ENCODE results near the gene MGAT3. TPM values are rescaled to one million over a fixed set of nuclear protein-coding genes. Genes with fewer than 3 reads are reported as not detected.

The MGAT3 gene
- total RNA-seq, 1 experiment from 2014 or later: 0.20 TPM

DNA sequence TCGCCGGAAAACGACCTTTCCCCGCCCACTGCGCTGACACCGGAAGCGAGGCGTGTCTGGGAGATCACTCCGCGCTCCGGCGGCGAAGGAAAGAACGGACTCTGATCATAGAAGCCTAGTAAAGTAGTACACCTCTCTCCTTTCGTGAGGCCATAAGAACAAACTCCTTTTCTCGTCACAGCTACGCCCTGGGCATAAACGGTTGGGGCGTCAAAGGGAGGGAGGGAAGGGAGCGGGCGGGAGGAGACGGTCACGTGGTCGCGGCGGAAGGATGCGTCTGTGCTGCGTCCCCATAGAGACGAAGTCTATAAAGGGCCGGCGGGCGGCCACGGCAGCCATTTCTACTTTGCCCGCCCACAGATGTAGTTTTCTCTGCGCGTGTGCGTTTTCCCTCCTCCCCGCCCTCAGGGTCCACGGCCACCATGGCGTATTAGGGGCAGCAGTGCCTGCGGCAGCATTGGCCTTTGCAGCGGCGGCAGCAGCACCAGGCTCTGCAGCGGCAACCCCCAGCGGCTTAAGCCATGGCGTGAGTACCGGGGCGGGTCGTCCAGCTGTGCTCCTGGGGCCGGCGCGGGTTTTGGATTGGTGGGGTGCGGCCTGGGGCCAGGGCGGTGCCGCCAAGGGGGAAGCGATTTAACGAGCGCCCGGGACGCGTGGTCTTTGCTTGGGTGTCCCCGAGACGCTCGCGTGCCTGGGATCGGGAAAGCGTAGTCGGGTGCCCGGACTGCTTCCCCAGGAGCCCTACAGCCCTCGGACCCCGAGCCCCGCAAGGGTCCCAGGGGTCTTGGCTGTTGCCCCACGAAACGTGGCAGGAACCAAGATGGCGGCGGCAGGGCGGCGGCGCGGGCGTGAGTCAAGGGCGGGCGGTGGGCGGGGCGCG lies 63.7 kb downstream of the MGAT3 start, which contains the start of gene ATF4:
Gene ATF4 (plus strand): TSS at position 337 of the 880 bp plus-strand sequence. CDS start 884 bp downstream, outside the sequence.
- Histone ChIP-seq H3K4me3 (replicated peaks in 1 of 2; ENCODE audit: low read depth in 1 of 2, low read length in 2 of 2) (peak within 1 kb of the TSS; percentile 85 to 92), H3K27me3 (ENCODE audit: insufficient read depth, low read length) (no peaks in the 10 kb centered on the region), H3K36me3 (ENCODE audit: control insufficient read depth in 1 of 2, insufficient read depth in 2 of 2, low read length in 2 of 2) (peaks cover 23 to 53% of the 10 kb centered on the region in 2 experiments; a peak in 3 of 4 replicates), H3K79me2 (ENCODE audit: insufficient read depth, low read length) (peaks cover 56% of the 10 kb centered on the region), H3K4me1 (ENCODE audit: control insufficient read depth in 1 of 2, insufficient read depth in 2 of 2, low read length in 2 of 2) (peaks cover 17 to 41% of the 10 kb centered on the region in 2 experiments), H4K20me1 (ENCODE audit: insufficient read depth) (peaks cover 16% of the 10 kb centered on the region; the same call in 1 of the 2 replicates), H3K9ac (ENCODE audit: low read length) (peak within 1 kb of the TSS; percentile 96), H3K9me3 (ENCODE audit: control insufficient read depth in 1 of 2, insufficient read depth in 1 of 2, low read depth in 1 of 2, low read length in 2 of 2) (no peaks in the 10 kb centered on the region), H3K9me2 (ENCODE audit: insufficient read depth) (no peaks in the 10 kb centered on the region), H3K27ac (ENCODE audit: low read depth, low read length) (peak within 1 kb of the TSS; percentile 99), H2AFZ (ENCODE audit: low read depth, low read length, poor library complexity, severe bottlenecking) (no peak within 1 kb of the TSS), H3K4me2 (ENCODE audit: low read length) (peak within 1 kb of the TSS; percentile 75)
- CTCF ChIA-PET: interaction anchor here (0.7 to 1.2 kb wide), 4 partner anchors 9 to 516 kb away, joined by 3 to 13 read pairs (median 4); no protein-coding TSS in a partner anchor
- BruUV-seq (replicated peaks): no TSS peak
- POLR2A ChIA-PET: interaction anchor here (0.7 to 1.3 kb wide), 20 partner anchors 8 to 630 kb away, joined by 3 to 37 read pairs (median 4); partner anchors contain the start of genes MIEF1, RPL3 and RPS19BP1
- ATAC-seq (peak; percentile 35), DNase-seq (ENCODE audit: low read depth, low spot score) (peak; percentile 99)
- TF ChIP-seq FOSL1 (IDR thresholded peaks at IDR 0.05; ENCODE audit: low read depth) (no peak), CBX3 (IDR thresholded peaks at IDR 0.05; ENCODE audit: low read depth) (no peak), ZFX (IDR thresholded peaks at IDR 0.05) (peak; percentile 37; the same call in 1 of the 2 replicates), POLR2A (IDR thresholded peaks at IDR 0.05; ENCODE audit: borderline replicate concordance, extremely low read depth, insufficient read depth, insufficient read length) (peak; percentile 98), YY1 (IDR thresholded peaks at IDR 0.05; ENCODE audit: extremely low read depth, insufficient replicate concordance, low read depth, low read length) (peak; percentile 95), TCF7L2 (IDR thresholded peaks at IDR 0.05; ENCODE audit: borderline replicate concordance, extremely low read depth, insufficient read depth, insufficient read length) (peak; percentile 39), POLR2AphosphoS5 (IDR thresholded peaks at IDR 0.05; ENCODE audit: low read depth, low read length) (peak; percentile 98)
- intact Hi-C loops (cut with micrococcal nuclease): loop anchor here (2.0 to 5.0 kb wide), 2 partner anchors 18 to 203 kb away; partner anchors contain the start of genes MIEF1 and RPL3
- RAD21 ChIA-PET (ENCODE audit: low non-redundant PET in 1 of 2, low total read pairs in 2 of 2, uncharacterized antibody in 2 of 2, unreplicated experiment in 2 of 2): interaction anchor here (0.7 to 1.0 kb wide), 2 partner anchors 18 to 19 kb away, joined by 3 read pairs; partner anchors contain the start of gene MIEF1 (in 2 of the 2)

Data from HCT116 (cell line).